C4-2B (cell line): Measurements from ENCODE around the gene CCDC102B.

ENCODE experiments used
- ZFX ChIP-seq: fragments of 450-650 bp; IDR thresholded peaks from 2 replicates; pipeline ENCODE4 v1.6.1; 2017
- TF ChIP-seq, protein P1 (sequence below): fragments of 450-650 bp; conservative IDR thresholded peaks from 2 replicates; pipeline ENCODE4 v1.5.1; 2017; ENCODE audit warnings: mild to moderate bottlenecking

DNA sequence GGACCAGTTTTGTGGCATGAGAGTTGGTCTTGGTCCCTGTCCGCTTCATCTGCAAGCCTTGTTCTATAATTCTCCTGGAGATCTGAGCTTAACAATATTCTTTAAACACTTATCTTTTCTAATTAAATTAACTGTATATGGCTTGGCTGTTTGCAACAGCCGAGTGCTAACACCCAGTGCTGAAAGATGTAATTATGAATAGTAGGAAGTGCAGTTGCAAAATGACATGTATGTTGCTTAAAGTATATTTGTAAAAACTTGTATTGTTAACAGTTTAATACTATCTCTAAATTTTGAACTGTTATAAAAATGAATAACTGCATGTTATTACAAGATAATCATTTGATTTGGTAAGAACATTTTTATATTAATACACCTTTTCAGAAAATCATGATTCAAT, 45.1 kb downstream of the CCDC102B start:
- TF ChIP-seq, protein P1, sequence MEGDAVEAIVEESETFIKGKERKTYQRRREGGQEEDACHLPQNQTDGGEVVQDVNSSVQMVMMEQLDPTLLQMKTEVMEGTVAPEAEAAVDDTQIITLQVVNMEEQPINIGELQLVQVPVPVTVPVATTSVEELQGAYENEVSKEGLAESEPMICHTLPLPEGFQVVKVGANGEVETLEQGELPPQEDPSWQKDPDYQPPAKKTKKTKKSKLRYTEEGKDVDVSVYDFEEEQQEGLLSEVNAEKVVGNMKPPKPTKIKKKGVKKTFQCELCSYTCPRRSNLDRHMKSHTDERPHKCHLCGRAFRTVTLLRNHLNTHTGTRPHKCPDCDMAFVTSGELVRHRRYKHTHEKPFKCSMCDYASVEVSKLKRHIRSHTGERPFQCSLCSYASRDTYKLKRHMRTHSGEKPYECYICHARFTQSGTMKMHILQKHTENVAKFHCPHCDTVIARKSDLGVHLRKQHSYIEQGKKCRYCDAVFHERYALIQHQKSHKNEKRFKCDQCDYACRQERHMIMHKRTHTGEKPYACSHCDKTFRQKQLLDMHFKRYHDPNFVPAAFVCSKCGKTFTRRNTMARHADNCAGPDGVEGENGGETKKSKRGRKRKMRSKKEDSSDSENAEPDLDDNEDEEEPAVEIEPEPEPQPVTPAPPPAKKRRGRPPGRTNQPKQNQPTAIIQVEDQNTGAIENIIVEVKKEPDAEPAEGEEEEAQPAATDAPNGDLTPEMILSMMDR = no peak
- TF ChIP-seq ZFX = no peak
